ENCODE results near the gene PITPNM2. TPM values are rescaled to one million over a fixed set of nuclear protein-coding genes. Genes with fewer than 3 reads are reported as not detected.

Gene PITPNM2
- total RNA-seq, 1 donor from 2014 or later: 5.2 TPM

- TF ChIP-seq, protein P1, sequence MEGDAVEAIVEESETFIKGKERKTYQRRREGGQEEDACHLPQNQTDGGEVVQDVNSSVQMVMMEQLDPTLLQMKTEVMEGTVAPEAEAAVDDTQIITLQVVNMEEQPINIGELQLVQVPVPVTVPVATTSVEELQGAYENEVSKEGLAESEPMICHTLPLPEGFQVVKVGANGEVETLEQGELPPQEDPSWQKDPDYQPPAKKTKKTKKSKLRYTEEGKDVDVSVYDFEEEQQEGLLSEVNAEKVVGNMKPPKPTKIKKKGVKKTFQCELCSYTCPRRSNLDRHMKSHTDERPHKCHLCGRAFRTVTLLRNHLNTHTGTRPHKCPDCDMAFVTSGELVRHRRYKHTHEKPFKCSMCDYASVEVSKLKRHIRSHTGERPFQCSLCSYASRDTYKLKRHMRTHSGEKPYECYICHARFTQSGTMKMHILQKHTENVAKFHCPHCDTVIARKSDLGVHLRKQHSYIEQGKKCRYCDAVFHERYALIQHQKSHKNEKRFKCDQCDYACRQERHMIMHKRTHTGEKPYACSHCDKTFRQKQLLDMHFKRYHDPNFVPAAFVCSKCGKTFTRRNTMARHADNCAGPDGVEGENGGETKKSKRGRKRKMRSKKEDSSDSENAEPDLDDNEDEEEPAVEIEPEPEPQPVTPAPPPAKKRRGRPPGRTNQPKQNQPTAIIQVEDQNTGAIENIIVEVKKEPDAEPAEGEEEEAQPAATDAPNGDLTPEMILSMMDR (IDR thresholded peaks at IDR 0.05; ENCODE audit: insufficient read depth, low read length, poor library complexity, severe bottlenecking): no peak
- Histone ChIP-seq H3K36me3 (ENCODE audit: control insufficient read depth, insufficient read depth, low read length) (no peaks in the 10 kb centered on the region), H3K4me3 (ENCODE audit: low read depth, low read length) (no peak overlapping the region), H3K27me3 (ENCODE audit: control insufficient read depth, insufficient read depth, low read length) (no peaks in the 10 kb centered on the region)
- DNase-seq (ENCODE audit: low read depth): no peak
Measured at GRCh38 chr12:123142921-123143735, 7.8 kb downstream of the PITPNM2 start.

GRCh38 chr12:123142518-123142840, 8.4 kb downstream of the PITPNM2 start:
- Histone ChIP-seq H3K4me3 (ENCODE audit: low read depth, low read length) (no peak overlapping the region), H3K27me3 (ENCODE audit: control insufficient read depth, insufficient read depth, low read length) (no peaks in the 10 kb centered on the region), H3K36me3 (ENCODE audit: control insufficient read depth, insufficient read depth, low read length) (no peaks in the 10 kb centered on the region)
- DNase-seq (ENCODE audit: low read depth): no peak
- TF ChIP-seq, protein P1 (IDR thresholded peaks at IDR 0.05; ENCODE audit: insufficient read depth, low read length, poor library complexity, severe bottlenecking): no peak

DNA sequence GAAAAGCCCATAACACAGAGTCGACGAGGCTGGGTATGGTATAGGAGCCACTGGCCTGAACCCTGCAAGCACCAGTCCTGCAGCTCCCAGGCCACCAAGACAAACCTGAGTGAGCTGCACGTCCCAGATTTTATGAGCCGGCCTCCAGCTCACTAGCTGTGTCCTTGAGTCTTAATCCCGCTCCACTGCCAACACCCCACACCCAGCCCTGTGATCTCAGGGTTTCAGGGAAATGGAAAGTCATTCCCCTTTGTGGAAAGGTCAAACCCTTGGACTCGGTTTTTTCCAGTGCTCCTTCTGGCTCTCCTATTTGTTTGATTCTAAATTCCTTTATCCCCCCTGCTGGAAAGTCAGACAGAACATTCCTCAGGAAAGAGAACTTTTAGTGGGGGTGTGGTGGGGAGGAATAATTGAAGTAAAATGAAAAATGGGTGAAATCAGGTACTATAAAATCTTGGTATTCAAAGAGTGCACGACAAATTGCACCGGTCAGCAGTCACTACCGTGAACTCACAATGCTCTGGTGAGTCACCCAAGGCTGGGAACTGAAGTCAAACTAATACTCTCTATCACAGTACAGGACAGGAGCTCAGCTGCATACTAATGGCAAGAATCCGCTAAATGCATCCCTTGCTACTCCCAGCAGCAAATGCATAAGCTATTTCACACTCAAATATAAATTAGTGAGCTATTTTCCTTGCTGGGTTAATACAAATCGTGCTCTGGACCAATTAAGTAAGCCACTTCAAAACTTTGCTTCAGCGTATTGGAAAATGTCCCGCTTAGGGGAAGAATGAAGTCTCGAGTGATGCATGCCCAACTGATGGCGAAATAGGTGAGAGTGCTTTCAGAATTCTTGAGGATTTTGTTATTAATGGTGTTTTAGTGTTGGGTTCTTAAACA, 9.0 kb downstream of the PITPNM2 start:
- DNase-seq (ENCODE audit: low read depth): no peak
- TF ChIP-seq, protein P1 (IDR thresholded peaks at IDR 0.05; ENCODE audit: insufficient read depth, low read length, poor library complexity, severe bottlenecking): no peak
- Histone ChIP-seq H3K27me3 (ENCODE audit: control insufficient read depth, insufficient read depth, low read length) (no peaks in the 10 kb centered on the region), H3K4me3 (ENCODE audit: low read depth, low read length) (no peak overlapping the region), H3K36me3 (ENCODE audit: control insufficient read depth, insufficient read depth, low read length) (no peaks in the 10 kb centered on the region)

DNA sequence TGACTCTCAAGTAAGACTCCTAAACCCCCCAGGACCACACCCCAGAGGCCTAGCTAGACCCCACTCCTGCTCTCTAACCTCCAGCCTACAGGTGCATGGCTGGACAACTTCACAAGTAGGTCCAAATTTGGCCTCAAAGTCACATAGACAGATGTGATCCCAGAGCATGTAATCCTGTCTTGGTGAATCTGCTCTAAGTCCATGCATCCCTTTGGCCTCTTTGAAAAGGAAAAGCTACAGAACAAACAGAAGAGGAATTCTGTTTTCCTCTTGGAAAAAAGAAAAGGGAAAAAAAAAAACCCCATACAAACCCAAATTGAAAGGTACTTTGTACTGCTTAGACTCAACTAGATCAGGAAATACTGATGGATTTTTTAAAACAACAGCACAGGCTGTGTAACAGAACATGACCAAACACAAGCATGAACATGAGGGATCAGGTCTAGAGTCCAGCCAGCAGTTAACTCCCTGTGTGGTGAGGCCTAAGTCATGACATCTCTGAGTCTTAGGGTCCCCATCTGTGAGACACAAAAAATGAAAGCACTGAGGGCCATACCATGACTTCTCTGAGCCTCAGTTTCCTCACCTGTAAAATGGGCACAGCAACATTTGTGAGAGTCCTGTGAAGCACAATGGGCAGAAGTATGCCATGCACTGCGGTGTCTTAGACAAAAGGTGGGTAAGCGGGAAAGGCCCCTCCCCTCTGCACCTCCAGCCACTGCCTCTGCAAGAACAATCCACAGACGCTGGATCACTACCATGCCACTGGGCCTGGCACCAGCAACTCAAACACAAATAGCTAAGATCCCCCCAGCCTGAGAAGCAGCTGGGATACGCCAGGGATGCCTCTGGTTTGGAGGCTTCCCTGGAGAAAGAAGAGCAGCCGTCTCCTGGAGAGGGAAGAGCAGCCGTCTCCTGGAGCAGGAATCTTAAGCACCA, 9.9 kb downstream of the PITPNM2 start:
- Histone ChIP-seq H3K27me3 (ENCODE audit: control insufficient read depth, insufficient read depth, low read length) (no peaks in the 10 kb centered on the region), H3K4me3 (ENCODE audit: low read depth, low read length) (no peak overlapping the region), H3K36me3 (ENCODE audit: control insufficient read depth, insufficient read depth, low read length) (no peaks in the 10 kb centered on the region)
- TF ChIP-seq, protein P1 (IDR thresholded peaks at IDR 0.05; ENCODE audit: insufficient read depth, low read length, poor library complexity, severe bottlenecking): no peak
- DNase-seq (ENCODE audit: low read depth): no peak

DNA sequence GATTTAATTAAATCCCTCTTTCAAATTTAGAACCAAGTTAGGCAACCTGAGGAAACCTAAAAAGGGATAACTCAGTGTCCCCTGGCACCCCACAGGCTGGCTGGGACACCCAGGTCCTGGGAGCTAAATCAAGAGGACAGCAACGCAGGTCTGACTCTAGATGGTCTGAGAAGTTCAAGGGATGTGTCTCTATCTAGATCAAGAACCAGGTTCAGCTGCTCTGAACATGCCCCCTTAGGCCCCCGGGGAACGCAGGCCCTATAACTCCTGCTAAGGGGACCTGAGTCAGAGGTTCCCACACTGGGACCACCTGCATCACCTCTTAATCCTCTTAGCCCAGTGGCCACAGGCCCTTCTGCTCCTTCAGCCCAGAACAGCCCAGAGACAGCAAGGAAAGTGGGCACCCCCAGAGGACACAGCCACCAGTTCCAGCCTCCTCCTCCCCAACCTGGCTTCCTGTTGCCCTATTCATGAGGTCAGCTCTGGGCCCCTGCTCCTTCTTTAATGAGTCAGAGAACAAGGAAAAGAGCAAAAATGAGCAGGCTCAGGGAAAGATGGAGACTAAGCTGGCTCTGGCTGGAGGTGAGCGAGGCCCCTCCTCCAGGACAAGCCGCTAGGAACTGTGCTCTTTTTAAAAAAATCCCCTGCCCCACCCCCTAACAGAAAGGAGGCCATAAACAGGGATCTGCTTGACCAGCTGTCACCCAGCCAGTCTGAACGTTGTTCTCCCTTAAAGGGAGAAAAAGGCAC, 10.8 kb downstream of the PITPNM2 start:
- TF ChIP-seq, protein P1 (IDR thresholded peaks at IDR 0.05; ENCODE audit: insufficient read depth, low read length, poor library complexity, severe bottlenecking): no peak
- H3K4me3 ChIP-seq (ENCODE audit: low read depth, low read length): no peak overlapping the region
- no peak for DNase-seq (ENCODE audit: low read depth)
- H3K36me3 ChIP-seq (ENCODE audit: control insufficient read depth, insufficient read depth, low read length): no peaks in the 10 kb centered on the region
- H3K27me3 ChIP-seq (ENCODE audit: control insufficient read depth, insufficient read depth, low read length): no peaks in the 10 kb centered on the region
